Calu3 (cell line): ENCODE measurements around the gene ITM2C. TPM values are rescaled to one million over a fixed set of nuclear protein-coding genes. Genes with fewer than 3 reads are reported as not detected.

ENCODE experiments used
- BruUV-seq: library from RNA; stranded (reverse); fragments of 400-500 nt; replicated peaks from 2 replicates; lab custom pipeline; 2021; lab: Mats Ljungman, UMichigan
- CTCF ChIA-PET: fragments of 300-600 bp; sonication (Branson Sonifier 250); formaldehyde crosslinking; loops from one replicate; lab custom pipeline; 2022; ENCODE audit warnings: antibody characterized with exemption; lab: Charles Lee
- DNase-seq: peaks from one replicate; pipeline ENCODE4 v3.0.0; 2022
- H3K27ac Mint-ChIP-seq: one replicate; pipeline ENCODE4 v1.8.0; 2022; ENCODE audit warnings: mixed read lengths; ENCODE audit not compliant: unreplicated experiment
- H3K27me3 Mint-ChIP-seq: one replicate; pipeline ENCODE4 v1.8.0; 2022; ENCODE audit warnings: mixed read lengths; ENCODE audit not compliant: unreplicated experiment
- H3K36me3 Mint-ChIP-seq: one replicate; pipeline ENCODE4 v1.8.0; 2022; ENCODE audit warnings: mild to moderate bottlenecking, moderate library complexity, mixed read lengths; ENCODE audit not compliant: insufficient read depth, unreplicated experiment
- H3K4me1 Mint-ChIP-seq: one replicate; pipeline ENCODE4 v1.8.0; 2022; ENCODE audit warnings: mild to moderate bottlenecking, low read depth, mixed read lengths; ENCODE audit not compliant: unreplicated experiment
- H3K4me3 Mint-ChIP-seq: one replicate; pipeline ENCODE4 v1.8.0; 2022; ENCODE audit warnings: mild to moderate bottlenecking, low read depth, moderate library complexity, mixed read lengths; ENCODE audit not compliant: unreplicated experiment
- H3K9me3 Mint-ChIP-seq: one replicate; pipeline ENCODE4 v1.8.0; 2022; ENCODE audit warnings: low read depth, mixed read lengths; ENCODE audit not compliant: unreplicated experiment
- CTCF ChIP-seq: fragments of 200-600 bp; IDR thresholded peaks from one replicate; pipeline ENCODE4 v1.8.0; 2022; ENCODE audit warnings: antibody characterized with exemption; ENCODE audit not compliant: unreplicated experiment
- intact Hi-C: fragments of 100-400 bp; cut with micrococcal nuclease; formaldehyde crosslinking; loops from one replicate; pipeline ENCODE4 v1.10.0; 2022; ENCODE audit not compliant: unreplicated experiment
- total RNA-seq: library from RNA; stranded (reverse); gene quantifications from 2 replicates; pipeline ENCODE4 v1.2.3, GENCODE V29; 2022

The ITM2C gene
- total RNA-seq, 1 experiment from 2014 or later: 57.1 TPM

- intact Hi-C loops: loop anchor here (10.0 kb wide), 1 partner anchor 148 kb away; the partner anchor contains the start of gene PSMD1
- Mint-ChIP-seq H3K9me3 (no peaks in the 10 kb centered on the region), H3K27ac (no peak overlapping the region), H3K4me3 (no peak overlapping the region), H3K27me3 (peaks cover 91% of the 10 kb centered on the region), H3K4me1 (no peaks in the 10 kb centered on the region), H3K36me3 (no peaks in the 10 kb centered on the region)
- no TSS peak for BruUV-seq
- DNase-seq: no peak
- TF ChIP-seq CTCF: no peak
- CTCF ChIA-PET: no interaction called here
These were observed 41.9 kb downstream of the ITM2C start for GRCh38 chr2:230906471-230907230.

GRCh38 chr2:230907361-230908091 is 42.8 kb downstream of the ITM2C start:
- no peak for DNase-seq
- CTCF ChIA-PET: no interaction called here
- intact Hi-C loops: loop anchor here (10.0 kb wide), 1 partner anchor 147 kb away; the partner anchor contains the start of gene PSMD1
- H3K27ac Mint-ChIP-seq: no peak overlapping the region
- no peak overlapping the region for H3K4me3 Mint-ChIP-seq
- H3K4me1 Mint-ChIP-seq: no peaks in the 10 kb centered on the region
- no peaks in the 10 kb centered on the region for H3K36me3 Mint-ChIP-seq
- no TSS peak for BruUV-seq
- H3K9me3 Mint-ChIP-seq: no peaks in the 10 kb centered on the region
- TF ChIP-seq CTCF: no peak
- peaks cover 91% of the 10 kb centered on the region for H3K27me3 Mint-ChIP-seq

DNA sequence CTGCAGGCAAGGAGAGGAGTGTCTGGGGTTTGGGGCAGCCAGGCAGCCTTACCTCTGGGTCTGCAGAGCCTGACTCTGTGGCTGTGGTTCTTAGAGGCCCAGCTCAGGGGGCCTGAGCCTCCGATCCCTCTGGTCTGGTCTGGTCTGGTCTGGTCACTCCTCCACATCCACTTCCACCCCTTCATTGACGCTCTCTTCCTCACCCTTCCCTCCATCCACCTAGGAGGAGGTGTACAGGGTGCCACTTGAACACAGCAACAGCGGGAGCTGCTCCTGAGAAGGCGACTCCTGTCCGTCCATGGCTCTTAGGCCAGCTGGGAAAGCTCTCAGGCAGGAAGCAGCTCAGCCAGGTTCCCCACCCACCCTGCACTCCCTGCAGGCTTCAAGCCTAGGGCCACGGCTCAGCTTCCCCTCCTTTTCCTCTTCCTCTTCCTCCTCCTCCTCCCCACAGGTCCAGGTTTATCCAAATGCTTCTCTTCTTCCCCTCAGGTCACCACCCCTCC is 43.4 kb downstream of the ITM2C start:
- BruUV-seq: no TSS peak
- Mint-ChIP-seq H3K36me3 (no peaks in the 10 kb centered on the region), H3K27ac (no peak overlapping the region), H3K9me3 (no peaks in the 10 kb centered on the region), H3K4me3 (no peak overlapping the region), H3K4me1 (no peaks in the 10 kb centered on the region), H3K27me3 (peaks cover 87% of the 10 kb centered on the region)
- no peak for DNase-seq
- TF ChIP-seq CTCF: no peak
- CTCF ChIA-PET: interaction anchor here (0.6 kb wide), 1 partner anchor 98 kb away, joined by 3 read pairs; no protein-coding TSS in a partner anchor
- intact Hi-C loops: loop anchor here (10.0 kb wide), 1 partner anchor 147 kb away; the partner anchor contains the start of gene PSMD1

GRCh38 chr2:230908595-230909191 is 44.0 kb downstream of the ITM2C start:
- CTCF ChIA-PET: interaction anchor here (0.6 kb wide), 1 partner anchor 97 kb away, joined by 3 read pairs; no protein-coding TSS in a partner anchor
- BruUV-seq: no TSS peak
- intact Hi-C loops: loop anchor here (10.0 kb wide), 1 partner anchor 146 kb away; the partner anchor contains the start of gene PSMD1
- peaks cover 87% of the 10 kb centered on the region for H3K27me3 Mint-ChIP-seq
- no peak for TF ChIP-seq CTCF
- no peak for DNase-seq
- H3K4me3 Mint-ChIP-seq: no peak overlapping the region
- no peaks in the 10 kb centered on the region for H3K4me1 Mint-ChIP-seq
- no peaks in the 10 kb centered on the region for H3K9me3 Mint-ChIP-seq
- no peak overlapping the region for H3K27ac Mint-ChIP-seq
- H3K36me3 Mint-ChIP-seq: no peaks in the 10 kb centered on the region
